ENCODE results near the gene PRKCH.

DNA sequence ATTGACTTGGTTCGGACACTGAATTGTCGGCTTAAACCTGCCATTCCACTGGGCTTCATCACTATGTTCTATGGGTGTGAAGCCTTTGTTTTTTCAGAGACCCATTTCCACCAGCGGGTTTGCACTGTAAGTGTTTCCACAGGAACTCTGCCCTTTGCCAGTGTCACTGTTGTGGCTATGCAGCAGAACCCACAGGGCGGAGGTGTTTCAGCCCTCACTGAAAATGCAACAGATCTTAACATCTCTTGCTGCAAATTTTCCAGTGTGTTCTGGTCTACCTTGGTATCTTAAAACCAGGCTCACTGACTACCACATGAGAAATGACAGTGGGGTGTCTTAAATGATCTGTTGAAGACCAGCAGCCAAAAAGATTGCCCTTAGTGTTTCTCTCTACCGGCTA, 21.1 kb downstream of the PRKCH start:
- TF ChIP-seq POLR2AphosphoS5 (IDR thresholded peaks at IDR 0.05; ENCODE audit: low read depth, low read length) (no peak), TCF7L2 (IDR thresholded peaks at IDR 0.05; ENCODE audit: low read depth, low read length) (no peak), SIN3A (IDR thresholded peaks at IDR 0.05; ENCODE audit: borderline replicate concordance, insufficient read depth, low read depth, low read length) (no peak)
- TF ChIP-seq, protein P1, sequence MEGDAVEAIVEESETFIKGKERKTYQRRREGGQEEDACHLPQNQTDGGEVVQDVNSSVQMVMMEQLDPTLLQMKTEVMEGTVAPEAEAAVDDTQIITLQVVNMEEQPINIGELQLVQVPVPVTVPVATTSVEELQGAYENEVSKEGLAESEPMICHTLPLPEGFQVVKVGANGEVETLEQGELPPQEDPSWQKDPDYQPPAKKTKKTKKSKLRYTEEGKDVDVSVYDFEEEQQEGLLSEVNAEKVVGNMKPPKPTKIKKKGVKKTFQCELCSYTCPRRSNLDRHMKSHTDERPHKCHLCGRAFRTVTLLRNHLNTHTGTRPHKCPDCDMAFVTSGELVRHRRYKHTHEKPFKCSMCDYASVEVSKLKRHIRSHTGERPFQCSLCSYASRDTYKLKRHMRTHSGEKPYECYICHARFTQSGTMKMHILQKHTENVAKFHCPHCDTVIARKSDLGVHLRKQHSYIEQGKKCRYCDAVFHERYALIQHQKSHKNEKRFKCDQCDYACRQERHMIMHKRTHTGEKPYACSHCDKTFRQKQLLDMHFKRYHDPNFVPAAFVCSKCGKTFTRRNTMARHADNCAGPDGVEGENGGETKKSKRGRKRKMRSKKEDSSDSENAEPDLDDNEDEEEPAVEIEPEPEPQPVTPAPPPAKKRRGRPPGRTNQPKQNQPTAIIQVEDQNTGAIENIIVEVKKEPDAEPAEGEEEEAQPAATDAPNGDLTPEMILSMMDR (IDR thresholded peaks at IDR 0.05) = no peak
- TF ChIP-seq, protein P2, sequence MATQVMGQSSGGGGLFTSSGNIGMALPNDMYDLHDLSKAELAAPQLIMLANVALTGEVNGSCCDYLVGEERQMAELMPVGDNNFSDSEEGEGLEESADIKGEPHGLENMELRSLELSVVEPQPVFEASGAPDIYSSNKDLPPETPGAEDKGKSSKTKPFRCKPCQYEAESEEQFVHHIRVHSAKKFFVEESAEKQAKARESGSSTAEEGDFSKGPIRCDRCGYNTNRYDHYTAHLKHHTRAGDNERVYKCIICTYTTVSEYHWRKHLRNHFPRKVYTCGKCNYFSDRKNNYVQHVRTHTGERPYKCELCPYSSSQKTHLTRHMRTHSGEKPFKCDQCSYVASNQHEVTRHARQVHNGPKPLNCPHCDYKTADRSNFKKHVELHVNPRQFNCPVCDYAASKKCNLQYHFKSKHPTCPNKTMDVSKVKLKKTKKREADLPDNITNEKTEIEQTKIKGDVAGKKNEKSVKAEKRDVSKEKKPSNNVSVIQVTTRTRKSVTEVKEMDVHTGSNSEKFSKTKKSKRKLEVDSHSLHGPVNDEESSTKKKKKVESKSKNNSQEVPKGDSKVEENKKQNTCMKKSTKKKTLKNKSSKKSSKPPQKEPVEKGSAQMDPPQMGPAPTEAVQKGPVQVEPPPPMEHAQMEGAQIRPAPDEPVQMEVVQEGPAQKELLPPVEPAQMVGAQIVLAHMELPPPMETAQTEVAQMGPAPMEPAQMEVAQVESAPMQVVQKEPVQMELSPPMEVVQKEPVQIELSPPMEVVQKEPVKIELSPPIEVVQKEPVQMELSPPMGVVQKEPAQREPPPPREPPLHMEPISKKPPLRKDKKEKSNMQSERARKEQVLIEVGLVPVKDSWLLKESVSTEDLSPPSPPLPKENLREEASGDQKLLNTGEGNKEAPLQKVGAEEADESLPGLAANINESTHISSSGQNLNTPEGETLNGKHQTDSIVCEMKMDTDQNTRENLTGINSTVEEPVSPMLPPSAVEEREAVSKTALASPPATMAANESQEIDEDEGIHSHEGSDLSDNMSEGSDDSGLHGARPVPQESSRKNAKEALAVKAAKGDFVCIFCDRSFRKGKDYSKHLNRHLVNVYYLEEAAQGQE (IDR thresholded peaks at IDR 0.05; ENCODE audit: insufficient read depth in 1 of 2, low read depth in 2 of 2, low read length in 1 of 2) = no peak

All from Panc1 (cell line).